Breast epithelium (tissue), 3 donors: ENCODE data around the gene GCNT2.

Experiments used
- POLR2A ChIP-seq: fragments of 450-650 bp; IDR thresholded peaks from one replicate; pipeline ENCODE4 v1.6.1; 2016; ENCODE audit warnings: antibody characterized with exemption, mild to moderate bottlenecking, moderate library complexity
- POLR2AphosphoS5 ChIP-seq, 3 donors: sonication (generic); formaldehyde crosslinking; IDR thresholded peaks; one replicate each; pipeline ENCODE4 v1.6.1; 2017; ENCODE audit warnings: antibody characterized with exemption in 3 of 3
- TF ChIP-seq, protein P1 (sequence below), 3 donors: fragments of 450-650 bp; IDR thresholded peaks; one replicate each; pipeline ENCODE4 v1.5.1; 2016 to 2017; ENCODE audit warnings: antibody characterized with exemption in 3 of 3, mild to moderate bottlenecking in 3 of 3, moderate library complexity in 3 of 3

DNA sequence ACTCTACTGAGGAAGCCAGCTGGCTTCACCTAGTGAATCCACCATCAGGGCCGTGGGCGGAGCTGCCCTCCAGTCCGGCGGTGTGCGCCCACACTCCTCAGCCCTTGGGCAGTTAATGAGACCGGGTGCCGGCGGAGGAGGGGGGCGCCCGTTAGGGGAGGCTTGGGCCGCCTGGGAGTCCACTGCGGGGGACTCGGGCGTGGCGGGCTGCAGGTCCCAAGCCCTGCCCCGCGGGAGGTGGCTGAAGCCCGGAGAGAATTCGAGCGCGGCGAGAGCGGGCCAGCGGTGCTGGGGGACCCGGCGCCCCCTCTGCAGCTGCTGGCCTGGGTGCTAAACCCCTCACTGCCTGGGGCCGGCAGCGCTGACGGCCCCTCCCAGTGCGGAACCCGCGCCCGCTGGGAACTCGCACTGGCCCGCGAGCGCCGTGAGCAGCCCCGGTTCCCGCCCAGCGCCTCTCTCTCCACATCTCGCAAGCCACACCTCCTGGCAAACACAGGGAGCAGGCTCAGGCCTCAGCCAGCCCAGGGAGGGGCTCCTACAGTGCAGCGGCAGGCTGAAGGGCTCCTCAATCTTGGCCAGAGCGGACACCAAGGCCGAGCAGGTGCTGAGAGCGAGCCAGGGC lies 38.4 kb upstream of the GCNT2 start:
- TF ChIP-seq, protein P1, sequence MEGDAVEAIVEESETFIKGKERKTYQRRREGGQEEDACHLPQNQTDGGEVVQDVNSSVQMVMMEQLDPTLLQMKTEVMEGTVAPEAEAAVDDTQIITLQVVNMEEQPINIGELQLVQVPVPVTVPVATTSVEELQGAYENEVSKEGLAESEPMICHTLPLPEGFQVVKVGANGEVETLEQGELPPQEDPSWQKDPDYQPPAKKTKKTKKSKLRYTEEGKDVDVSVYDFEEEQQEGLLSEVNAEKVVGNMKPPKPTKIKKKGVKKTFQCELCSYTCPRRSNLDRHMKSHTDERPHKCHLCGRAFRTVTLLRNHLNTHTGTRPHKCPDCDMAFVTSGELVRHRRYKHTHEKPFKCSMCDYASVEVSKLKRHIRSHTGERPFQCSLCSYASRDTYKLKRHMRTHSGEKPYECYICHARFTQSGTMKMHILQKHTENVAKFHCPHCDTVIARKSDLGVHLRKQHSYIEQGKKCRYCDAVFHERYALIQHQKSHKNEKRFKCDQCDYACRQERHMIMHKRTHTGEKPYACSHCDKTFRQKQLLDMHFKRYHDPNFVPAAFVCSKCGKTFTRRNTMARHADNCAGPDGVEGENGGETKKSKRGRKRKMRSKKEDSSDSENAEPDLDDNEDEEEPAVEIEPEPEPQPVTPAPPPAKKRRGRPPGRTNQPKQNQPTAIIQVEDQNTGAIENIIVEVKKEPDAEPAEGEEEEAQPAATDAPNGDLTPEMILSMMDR (IDR thresholded peaks at IDR 0.05): no peak
- no peak for TF ChIP-seq POLR2AphosphoS5 (IDR thresholded peaks at IDR 0.05)
- no peak for TF ChIP-seq POLR2A
